ENCODE measurements around the gene SMARCC2. TPM values are rescaled to one million over a fixed set of nuclear protein-coding genes. Genes with fewer than 3 reads are reported as not detected.

The SMARCC2 gene
- total and polyA plus RNA-seq, 2 donors (not counting 1 experiment from before 2014, with no cell fraction given) = 60.2 to 70.8 TPM

- Histone ChIP-seq H4K20me1 (ENCODE audit: control insufficient read depth, extremely low read depth, insufficient read depth, low read length) (no peaks in the 10 kb centered on the region), H3K4me2 (ENCODE audit: extremely low read depth, insufficient read depth, low read length) (peak overlapping the region; percentile 58), H3K9me3 (ENCODE audit: control insufficient read depth, insufficient read depth, low read depth, low read length) (no peaks in the 10 kb centered on the region), H3K79me2 (ENCODE audit: control insufficient read depth, insufficient read depth, low read length) (peaks cover 18% of the 10 kb centered on the region), H3K27me3 (ENCODE audit: control insufficient read depth, insufficient read depth, low read length) (no peaks in the 10 kb centered on the region), H3K27ac (ENCODE audit: insufficient read depth, low read length) (peak overlapping the region; percentile 61), H3K4me3 (replicated peaks in 1 of 4; ENCODE audit: control extremely low read depth in 1 of 4, insufficient read depth in 1 of 4, low read depth in 3 of 4, low read length in 4 of 4) (peak overlapping the region in 3 of 4 experiments; percentile 14 to 43 (median 35)), H3K36me3 (ENCODE audit: control insufficient read depth, insufficient read depth, low read length) (peaks cover 3% of the 10 kb centered on the region), H2AFZ (ENCODE audit: low read length) (peak overlapping the region; percentile 80), H3K4me1 (ENCODE audit: control insufficient read depth, extremely low read depth, insufficient read depth, low read length) (peaks cover 19% of the 10 kb centered on the region), H3K9ac (ENCODE audit: insufficient read depth, low read length) (peak overlapping the region; percentile 8)
- TF ChIP-seq EZH2 (IDR thresholded peaks at IDR 0.05; ENCODE audit: low read length, missing control alignments) = no peak
- TF ChIP-seq, protein P1, sequence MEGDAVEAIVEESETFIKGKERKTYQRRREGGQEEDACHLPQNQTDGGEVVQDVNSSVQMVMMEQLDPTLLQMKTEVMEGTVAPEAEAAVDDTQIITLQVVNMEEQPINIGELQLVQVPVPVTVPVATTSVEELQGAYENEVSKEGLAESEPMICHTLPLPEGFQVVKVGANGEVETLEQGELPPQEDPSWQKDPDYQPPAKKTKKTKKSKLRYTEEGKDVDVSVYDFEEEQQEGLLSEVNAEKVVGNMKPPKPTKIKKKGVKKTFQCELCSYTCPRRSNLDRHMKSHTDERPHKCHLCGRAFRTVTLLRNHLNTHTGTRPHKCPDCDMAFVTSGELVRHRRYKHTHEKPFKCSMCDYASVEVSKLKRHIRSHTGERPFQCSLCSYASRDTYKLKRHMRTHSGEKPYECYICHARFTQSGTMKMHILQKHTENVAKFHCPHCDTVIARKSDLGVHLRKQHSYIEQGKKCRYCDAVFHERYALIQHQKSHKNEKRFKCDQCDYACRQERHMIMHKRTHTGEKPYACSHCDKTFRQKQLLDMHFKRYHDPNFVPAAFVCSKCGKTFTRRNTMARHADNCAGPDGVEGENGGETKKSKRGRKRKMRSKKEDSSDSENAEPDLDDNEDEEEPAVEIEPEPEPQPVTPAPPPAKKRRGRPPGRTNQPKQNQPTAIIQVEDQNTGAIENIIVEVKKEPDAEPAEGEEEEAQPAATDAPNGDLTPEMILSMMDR (conservative IDR thresholded peaks at IDR 0.05 in 1 of 2, IDR thresholded peaks at IDR 0.05 in 1 of 2; ENCODE audit: low read depth in 1 of 2, low read length in 2 of 2) = no peak
- no peak for DNase-seq (ENCODE audit: low read depth in 2 of 2)
Measured at GRCh38 chr12:56223571-56224101, 34.4 kb upstream of the SMARCC2 start.

- peak overlapping the region; percentile 97 for H3K27ac ChIP-seq (ENCODE audit: insufficient read depth, low read length)
- no peak for TF ChIP-seq EZH2 (IDR thresholded peaks at IDR 0.05; ENCODE audit: low read length, missing control alignments)
- TF ChIP-seq, protein P1 (conservative IDR thresholded peaks at IDR 0.05 in 1 of 2, IDR thresholded peaks at IDR 0.05 in 1 of 2; ENCODE audit: low read depth in 1 of 2, low read length in 2 of 2) = no peak
- no peaks in the 10 kb centered on the region for H3K27me3 ChIP-seq (ENCODE audit: control insufficient read depth, insufficient read depth, low read length)
- H4K20me1 ChIP-seq (ENCODE audit: control insufficient read depth, extremely low read depth, insufficient read depth, low read length) = no peaks in the 10 kb centered on the region
- H3K4me2 ChIP-seq (ENCODE audit: extremely low read depth, insufficient read depth, low read length) = peak overlapping the region; percentile 90
- peaks cover 4% of the 10 kb centered on the region for H3K36me3 ChIP-seq (ENCODE audit: control insufficient read depth, insufficient read depth, low read length)
- peaks cover 24% of the 10 kb centered on the region for H3K79me2 ChIP-seq (ENCODE audit: control insufficient read depth, insufficient read depth, low read length)
- peaks cover 19% of the 10 kb centered on the region for H3K4me1 ChIP-seq (ENCODE audit: control insufficient read depth, extremely low read depth, insufficient read depth, low read length)
- H3K4me3 ChIP-seq (replicated peaks in 1 of 4; ENCODE audit: control extremely low read depth in 1 of 4, insufficient read depth in 1 of 4, low read depth in 3 of 4, low read length in 4 of 4) = peak overlapping the region; percentile 80 to 87 (median 84)
- H2AFZ ChIP-seq (ENCODE audit: low read length) = peak overlapping the region; percentile 29
- H3K9me3 ChIP-seq (ENCODE audit: control insufficient read depth, insufficient read depth, low read depth, low read length) = no peaks in the 10 kb centered on the region
- no peak for DNase-seq (ENCODE audit: low read depth in 2 of 2)
- H3K9ac ChIP-seq (ENCODE audit: insufficient read depth, low read length) = peak overlapping the region; percentile 93
Measured at GRCh38 chr12:56222531-56222895, 33.2 kb upstream of the SMARCC2 start.

DNA sequence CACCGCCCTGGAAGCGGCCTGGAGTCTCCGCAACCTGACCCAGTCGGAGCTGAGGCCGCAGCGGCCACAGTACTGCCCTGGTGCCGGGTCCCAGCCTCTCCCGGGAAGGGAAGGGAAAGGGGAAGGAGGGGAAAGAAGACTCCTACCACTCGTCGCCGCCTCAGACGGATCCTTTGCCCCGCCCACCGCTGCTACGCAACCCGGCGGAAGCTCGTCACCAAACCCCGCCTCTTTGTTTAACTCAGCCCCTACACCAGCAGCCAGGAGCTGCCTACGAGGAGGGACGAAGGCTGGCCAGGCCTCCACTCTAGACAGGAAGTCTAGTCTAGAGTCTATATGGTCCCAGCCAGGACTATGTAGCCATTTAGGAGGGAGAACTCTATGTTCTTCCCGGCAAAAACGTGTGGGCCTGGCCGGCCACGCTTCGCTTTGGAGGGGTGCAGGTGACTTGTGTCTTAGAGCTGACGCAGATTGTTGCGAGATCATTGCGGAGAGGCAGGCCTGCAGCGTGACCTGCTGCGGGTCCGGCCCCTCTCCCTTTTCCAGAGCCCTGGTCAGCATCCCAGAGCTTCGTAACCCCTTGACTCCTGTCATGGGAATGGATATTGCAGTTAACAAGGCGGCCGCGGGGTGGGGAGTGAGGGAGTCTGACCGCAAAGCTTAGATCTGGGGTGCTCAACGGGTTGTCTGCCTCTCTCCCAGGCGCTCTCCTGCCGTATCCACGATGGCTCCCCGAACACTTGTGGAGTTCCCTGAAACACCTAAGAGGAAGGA, 32.7 kb upstream of the SMARCC2 start, which contains the start of gene RNF41:
Gene RNF41 (minus strand): TSS at position 166 of the 774 bp plus-strand sequence. CDS start 7,875 bp downstream, outside the sequence.
- peak within 1 kb of the TSS; percentile 80 to 87 (median 84) for H3K4me3 ChIP-seq (replicated peaks in 1 of 4; ENCODE audit: control extremely low read depth in 1 of 4, insufficient read depth in 1 of 4, low read depth in 3 of 4, low read length in 4 of 4)
- H2AFZ ChIP-seq (ENCODE audit: low read length) = peak within 1 kb of the TSS; percentile 68
- H3K9me3 ChIP-seq (ENCODE audit: control insufficient read depth, insufficient read depth, low read depth, low read length) = no peaks in the 10 kb centered on the region
- peak within 1 kb of the TSS; percentile 98 for H3K4me2 ChIP-seq (ENCODE audit: extremely low read depth, insufficient read depth, low read length)
- H3K79me2 ChIP-seq (ENCODE audit: control insufficient read depth, insufficient read depth, low read length) = peaks cover 27% of the 10 kb centered on the region
- H3K27ac ChIP-seq (ENCODE audit: insufficient read depth, low read length) = peak within 1 kb of the TSS; percentile 97
- H3K36me3 ChIP-seq (ENCODE audit: control insufficient read depth, insufficient read depth, low read length) = peaks cover 5% of the 10 kb centered on the region
- peak within 1 kb of the TSS; percentile 93 for H3K9ac ChIP-seq (ENCODE audit: insufficient read depth, low read length)
- peak; percentile 97 for DNase-seq (ENCODE audit: low read depth in 2 of 2)
- TF ChIP-seq, protein P1 (conservative IDR thresholded peaks at IDR 0.05 in 1 of 2, IDR thresholded peaks at IDR 0.05 in 1 of 2; ENCODE audit: low read depth in 1 of 2, low read length in 2 of 2) = peak in 1 of 2 donors; percentile 3
- no peak for TF ChIP-seq EZH2 (IDR thresholded peaks at IDR 0.05; ENCODE audit: low read length, missing control alignments)
- H4K20me1 ChIP-seq (ENCODE audit: control insufficient read depth, extremely low read depth, insufficient read depth, low read length) = no peaks in the 10 kb centered on the region
- no peaks in the 10 kb centered on the region for H3K27me3 ChIP-seq (ENCODE audit: control insufficient read depth, insufficient read depth, low read length)
- peaks cover 19% of the 10 kb centered on the region for H3K4me1 ChIP-seq (ENCODE audit: control insufficient read depth, extremely low read depth, insufficient read depth, low read length)

All from fibroblast of lung (primary cell).